CD4-positive, alpha-beta T cell treated with Interleukin-6 at 100 ng/mL for 8 hours (primary cell): Measurements from ENCODE around the gene IRX1.

Source experiments
- DNase-seq: peaks from one replicate; pipeline ENCODE4 v3.0.0-alpha.2; 2020; ENCODE audit warnings: mixed read lengths, low spot score

IRX1 gene

GRCh38 chr5:3650868-3651267 is 55.2 kb downstream of the IRX1 start:
- DNase-seq = no peak
